HepG2 (cell line): ENCODE measurements around the gene BCL2L1. TPM values are rescaled to one million over a fixed set of nuclear protein-coding genes. Genes with fewer than 3 reads are reported as not detected.

Source experiments
- EHMT2 ChIP-seq: fragments of 200-600 bp; sonication (generic); IDR thresholded peaks from 2 replicates; pipeline ENCODE4 v1.7.0; 2017; ENCODE audit warnings: antibody characterized with exemption, low read depth, low read length, borderline replicate concordance
- GATAD1 ChIP-seq: IDR thresholded peaks from 2 replicates; pipeline ENCODE4 v1.6.1; 2016; ENCODE audit warnings: missing genetic modification reagents, missing compliant biosample characterization
- MIER2 ChIP-seq: IDR thresholded peaks from 2 replicates; pipeline ENCODE4 v1.6.1; 2016; ENCODE audit warnings: missing biosample characterization, missing genetic modification reagents
- MNT ChIP-seq: fragments of 450-650 bp; IDR thresholded peaks from 2 replicates; pipeline ENCODE4 v1.6.1; 2016
- NONO ChIP-seq, 2 experiments: fragments of 450-650 bp in 1 of 2; sonication (generic) in 1 of 2; formaldehyde crosslinking in 1 of 2; IDR thresholded peaks in 1 of 2; conservative IDR thresholded peaks in 1 of 2; 2 replicates each; pipeline versions ENCODE4 v1.6.1 to v1.8.0; 2017 to 2022; ENCODE audit warnings: mild to moderate bottlenecking in 1 of 2, missing genetic modification reagents in 1 of 2, moderate library complexity in 1 of 2
- PRDM4 ChIP-seq: sonication (generic); formaldehyde crosslinking; IDR thresholded peaks from 2 replicates; pipeline ENCODE4 v1.9.0; 2021; ENCODE audit warnings: missing genetic modification reagents, borderline replicate concordance
- SNRNP70 ChIP-seq: fragments of 200-400 bp; formaldehyde crosslinking; IDR thresholded peaks from 2 replicates; pipeline ENCODE4 v1.6.1; 2017; ENCODE audit warnings: mild to moderate bottlenecking, low read depth, low read length, moderate library complexity
- ZBTB10 ChIP-seq: sonication (generic); formaldehyde crosslinking; IDR thresholded peaks from 2 replicates; pipeline ENCODE4 v1.4.0; 2020; ENCODE audit warnings: missing genetic modification reagents, borderline replicate concordance
- ZNF556 ChIP-seq: sonication (generic); formaldehyde crosslinking; IDR thresholded peaks from 2 replicates; pipeline ENCODE4 v1.4.0; 2020; ENCODE audit warnings: mild to moderate bottlenecking, missing genetic modification reagents, borderline replicate concordance
- ZSCAN22 ChIP-seq: sonication (generic); formaldehyde crosslinking; IDR thresholded peaks from 2 replicates; pipeline ENCODE4 v1.4.0; 2020; ENCODE audit warnings: mild to moderate bottlenecking, missing genetic modification reagents
- polyA plus RNA-seq, 8 experiments: library from polyadenylated mRNA; depleted of rRNA in 3 of 8; stranded (reverse) in 7 of 8; unstranded in 1 of 8; fragments of >200 nt; fragmentation: Illumina TruSeq in 4 of 8; extraction: Trizol in 4 of 8; gene quantifications; 2 replicates each; pipeline versions ENCODE4 v1.2.1 to v1.2.3, GENCODE V29; 2011 to 2016; ENCODE audit warnings: low read depth in 4 of 8, missing spikeins in 1 of 8, mixed read lengths in 1 of 8; ENCODE audit not compliant: insufficient read depth in 1 of 8
- total RNA-seq, 5 experiments: library from RNA; depleted of rRNA; stranded (reverse); fragments of >200 nt; fragmentation: Illumina TruSeq; extraction: Trizol; gene quantifications; 2 replicates each; pipeline ENCODE4 v1.2.3, GENCODE V29; 2016; ENCODE audit warnings: low read depth in 1 of 5
- TF ChIP-seq, protein P1 (sequence below): sonication (generic); formaldehyde crosslinking; IDR thresholded peaks from 2 replicates; pipeline ENCODE4 v1.4.0; 2020; ENCODE audit warnings: missing genetic modification reagents, mild to moderate bottlenecking, borderline replicate concordance
- TF ChIP-seq, protein P2 (sequence below): sonication (generic); formaldehyde crosslinking; IDR thresholded peaks from 2 replicates; pipeline ENCODE4 v1.4.0; 2020; ENCODE audit warnings: missing genetic modification reagents

BCL2L1 gene
- total and polyA plus RNA-seq, 2 of the 13 experiments (the other 11 are each of a cell fraction or from before 2014, with no cell fraction given): 164 to 258 TPM

DNA sequence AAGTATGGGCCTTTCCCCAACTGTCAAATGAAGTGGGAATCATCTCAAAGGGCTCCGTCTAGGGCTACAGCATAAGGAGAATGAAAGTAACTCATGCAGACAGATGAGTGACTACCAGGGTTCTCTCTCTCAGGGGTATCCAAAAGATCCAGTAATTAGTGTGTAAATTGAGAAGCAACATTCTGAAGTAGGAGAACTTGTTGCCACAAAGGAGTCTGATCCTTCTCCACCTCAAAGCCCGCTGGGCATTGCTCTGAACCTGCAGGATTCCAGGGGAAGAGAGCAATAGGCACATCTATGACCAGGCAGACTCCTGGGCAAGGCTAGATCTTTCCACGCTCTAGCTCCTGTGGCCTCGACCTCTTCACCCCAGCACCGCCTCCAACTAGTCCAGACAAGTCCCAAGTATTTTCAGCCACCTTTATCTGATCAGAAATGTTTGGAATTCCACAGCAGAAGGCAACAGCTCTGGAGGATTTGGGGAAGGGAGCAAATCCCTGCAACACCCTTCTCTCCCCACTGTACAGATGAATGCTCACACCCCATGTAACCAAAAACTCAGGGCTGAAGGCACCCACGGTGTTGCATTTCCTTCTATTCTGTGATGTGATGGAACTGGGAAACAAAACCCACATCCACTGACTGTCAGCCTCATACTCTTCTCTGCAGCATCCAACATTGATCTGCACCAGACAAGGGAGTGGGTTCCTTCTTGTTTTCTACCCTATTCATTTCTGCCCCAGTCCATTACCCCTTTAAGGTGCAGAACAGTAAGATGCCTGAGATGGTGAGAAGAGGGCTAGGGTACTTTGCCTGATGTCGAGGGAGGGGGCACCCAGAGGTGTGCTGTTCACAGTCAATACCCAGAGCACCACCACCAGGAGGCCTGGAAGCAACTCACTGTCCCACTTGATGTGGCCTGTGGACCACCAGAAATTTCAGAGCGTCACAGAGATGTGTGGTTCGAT lies 44.0 kb downstream of the BCL2L1 start (continued):
- TF ChIP-seq, protein P1, sequence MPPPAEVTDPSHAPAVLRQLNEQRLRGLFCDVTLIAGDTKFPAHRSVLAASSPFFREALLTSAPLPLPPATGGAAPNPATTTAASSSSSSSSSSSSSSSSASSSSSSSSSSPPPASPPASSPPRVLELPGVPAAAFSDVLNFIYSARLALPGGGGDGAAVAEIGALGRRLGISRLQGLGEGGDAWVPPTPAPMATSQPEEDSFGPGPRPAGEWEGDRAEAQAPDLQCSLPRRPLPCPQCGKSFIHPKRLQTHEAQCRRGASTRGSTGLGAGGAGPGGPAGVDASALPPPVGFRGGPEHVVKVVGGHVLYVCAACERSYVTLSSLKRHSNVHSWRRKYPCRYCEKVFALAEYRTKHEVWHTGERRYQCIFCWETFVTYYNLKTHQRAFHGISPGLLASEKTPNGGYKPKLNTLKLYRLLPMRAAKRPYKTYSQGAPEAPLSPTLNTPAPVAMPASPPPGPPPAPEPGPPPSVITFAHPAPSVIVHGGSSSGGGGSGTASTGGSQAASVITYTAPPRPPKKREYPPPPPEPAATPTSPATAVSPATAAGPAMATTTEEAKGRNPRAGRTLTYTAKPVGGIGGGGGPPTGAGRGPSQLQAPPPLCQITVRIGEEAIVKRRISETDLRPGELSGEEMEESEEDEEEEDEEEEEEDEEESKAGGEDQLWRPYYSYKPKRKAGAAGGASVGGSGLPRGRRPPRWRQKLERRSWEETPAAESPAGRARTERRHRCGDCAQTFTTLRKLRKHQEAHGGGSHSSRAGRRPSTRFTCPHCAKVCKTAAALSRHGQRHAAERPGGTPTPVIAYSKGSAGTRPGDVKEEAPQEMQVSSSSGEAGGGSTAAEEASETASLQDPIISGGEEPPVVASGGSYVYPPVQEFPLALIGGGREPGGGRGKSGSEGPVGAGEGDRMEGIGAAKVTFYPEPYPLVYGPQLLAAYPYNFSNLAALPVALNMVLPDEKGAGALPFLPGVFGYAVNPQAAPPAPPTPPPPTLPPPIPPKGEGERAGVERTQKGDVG (CRISPR knock-in tag): no peak
- no peak for TF ChIP-seq ZSCAN22
- TF ChIP-seq ZNF556 (CRISPR knock-in tag): no peak
- TF ChIP-seq EHMT2: no peak
- TF ChIP-seq SNRNP70: no peak
- TF ChIP-seq MIER2 (CRISPR knock-in tag): no peak
- TF ChIP-seq GATAD1: no peak
- TF ChIP-seq PRDM4 (CRISPR knock-in tag): no peak
- TF ChIP-seq, protein P2, sequence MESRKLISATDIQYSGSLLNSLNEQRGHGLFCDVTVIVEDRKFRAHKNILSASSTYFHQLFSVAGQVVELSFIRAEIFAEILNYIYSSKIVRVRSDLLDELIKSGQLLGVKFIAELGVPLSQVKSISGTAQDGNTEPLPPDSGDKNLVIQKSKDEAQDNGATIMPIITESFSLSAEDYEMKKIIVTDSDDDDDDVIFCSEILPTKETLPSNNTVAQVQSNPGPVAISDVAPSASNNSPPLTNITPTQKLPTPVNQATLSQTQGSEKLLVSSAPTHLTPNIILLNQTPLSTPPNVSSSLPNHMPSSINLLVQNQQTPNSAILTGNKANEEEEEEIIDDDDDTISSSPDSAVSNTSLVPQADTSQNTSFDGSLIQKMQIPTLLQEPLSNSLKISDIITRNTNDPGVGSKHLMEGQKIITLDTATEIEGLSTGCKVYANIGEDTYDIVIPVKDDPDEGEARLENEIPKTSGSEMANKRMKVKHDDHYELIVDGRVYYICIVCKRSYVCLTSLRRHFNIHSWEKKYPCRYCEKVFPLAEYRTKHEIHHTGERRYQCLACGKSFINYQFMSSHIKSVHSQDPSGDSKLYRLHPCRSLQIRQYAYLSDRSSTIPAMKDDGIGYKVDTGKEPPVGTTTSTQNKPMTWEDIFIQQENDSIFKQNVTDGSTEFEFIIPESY (CRISPR knock-in tag): peak; percentile 71
- TF ChIP-seq MNT: no peak
- TF ChIP-seq NONO (IDR thresholded peaks at IDR 0.05): no peak
- TF ChIP-seq NONO (CRISPR knock-in tag; conservative IDR thresholded peaks at IDR 0.05): peak; percentile 62; the same call in 1 of the 2 replicates
- no peak for TF ChIP-seq ZBTB10 (CRISPR knock-in tag)
